ENCODE results near the gene NPIPA5.

DNA sequence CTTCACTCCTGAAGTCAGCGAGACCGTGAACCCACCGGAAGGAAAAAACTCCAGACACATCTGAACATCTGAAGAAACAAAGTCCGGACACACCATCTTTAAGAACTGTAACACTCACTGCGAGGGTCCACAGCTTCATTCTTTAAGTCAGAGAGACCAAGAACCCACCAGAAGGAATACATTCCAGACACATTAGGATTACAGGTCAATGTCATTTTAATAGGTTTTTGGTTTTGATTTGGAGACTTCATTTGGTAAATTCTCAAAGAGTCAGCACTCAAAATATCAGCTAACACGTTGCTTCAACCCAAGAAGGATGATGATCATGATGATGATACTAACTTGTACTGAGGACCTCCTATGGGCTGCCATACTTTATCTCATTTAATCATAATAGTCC lies 48.7 kb upstream of the NPIPA5 start:
- TF ChIP-seq L3MBTL2 (conservative IDR thresholded peaks at IDR 0.05) (no peak), TARDBP (IDR thresholded peaks at IDR 0.05) (no peak), ELF4 (IDR thresholded peaks at IDR 0.05) (no peak), SP1 (IDR thresholded peaks at IDR 0.05) (no peak), BHLHE40 (IDR thresholded peaks at IDR 0.05; ENCODE audit: borderline replicate concordance) (no peak), SUZ12 (IDR thresholded peaks at IDR 0.05) (no peak), FOXA1 (IDR thresholded peaks at IDR 0.05) (no peak)

Measured in HEK293T (cell line).